HepG2 (cell line): ENCODE data around the gene YIF1B. TPM values are rescaled to one million over a fixed set of nuclear protein-coding genes. Genes with fewer than 3 reads are reported as not detected.

Source experiments
- ATF1 ChIP-seq: IDR thresholded peaks from 2 replicates; pipeline ENCODE4 v1.6.1; 2016; ENCODE audit warnings: mild to moderate bottlenecking, control low read depth
- BRD4 ChIP-seq: sonication (generic); formaldehyde crosslinking; IDR thresholded peaks from 2 replicates; pipeline ENCODE4 v1.4.0; 2020; ENCODE audit warnings: missing genetic modification reagents
- GLI4 ChIP-seq: sonication (generic); formaldehyde crosslinking; IDR thresholded peaks from 2 replicates; pipeline ENCODE4 v1.5.1; 2020; ENCODE audit warnings: missing genetic modification reagents, mild to moderate bottlenecking, moderate library complexity, borderline replicate concordance
- GTF3A ChIP-seq: sonication (generic); formaldehyde crosslinking; conservative IDR thresholded peaks from 2 replicates; pipeline ENCODE4 v1.4.0; 2020; ENCODE audit warnings: mild to moderate bottlenecking, missing genetic modification reagents
- HDAC1 ChIP-seq: sonication (generic); formaldehyde crosslinking; IDR thresholded peaks from 2 replicates; pipeline ENCODE4 v1.5.1; 2020; ENCODE audit warnings: mild to moderate bottlenecking, missing genetic modification reagents
- HDAC2 ChIP-seq: sonication (generic); formaldehyde crosslinking; IDR thresholded peaks from 2 replicates; pipeline ENCODE4 v1.4.0; 2020; ENCODE audit warnings: missing genetic modification reagents
- NFYB ChIP-seq: sonication (generic); formaldehyde crosslinking; IDR thresholded peaks from 2 replicates; pipeline ENCODE4 v1.4.0; 2020; ENCODE audit warnings: missing genetic modification reagents
- PTBP1 ChIP-seq: fragments of 200-400 bp; formaldehyde crosslinking; IDR thresholded peaks from 2 replicates; pipeline ENCODE4 v1.6.1; 2018; ENCODE audit warnings: low read length, low read depth; ENCODE audit not compliant: poor library complexity, severe bottlenecking
- RXRA ChIP-seq: sonication (generic); formaldehyde crosslinking; IDR thresholded peaks from 2 replicates; pipeline ENCODE4 v1.5.1; 2020; ENCODE audit warnings: missing genetic modification reagents
- SCMH1 ChIP-seq: sonication (generic); formaldehyde crosslinking; IDR thresholded peaks from 2 replicates; pipeline ENCODE4 v1.9.0; 2021; ENCODE audit warnings: missing genetic modification reagents, mild to moderate bottlenecking, borderline replicate concordance
- ZFP41 ChIP-seq: sonication (generic); formaldehyde crosslinking; IDR thresholded peaks from 2 replicates; pipeline ENCODE4 v1.4.0; 2020; ENCODE audit warnings: mild to moderate bottlenecking, missing genetic modification reagents, borderline replicate concordance
- ZKSCAN1 ChIP-seq: fragments of 150-350 bp; IDR thresholded peaks from 2 replicates; pipeline ENCODE4 v1.6.1; 2014; ENCODE audit warnings: low read length
- ZNF234 ChIP-seq: sonication (generic); formaldehyde crosslinking; conservative IDR thresholded peaks from 2 replicates; pipeline ENCODE4 v1.5.1; 2020; ENCODE audit warnings: mild to moderate bottlenecking, missing genetic modification reagents
- ZNF672 ChIP-seq: sonication (generic); formaldehyde crosslinking; IDR thresholded peaks from 2 replicates; pipeline ENCODE4 v1.8.1; 2022; ENCODE audit warnings: missing genetic modification reagents
- ZNF747 ChIP-seq: sonication (generic); formaldehyde crosslinking; IDR thresholded peaks from 2 replicates; pipeline ENCODE4 v1.8.1; 2023; ENCODE audit warnings: missing genetic modification reagents, mild to moderate bottlenecking, borderline replicate concordance
- ZNF776 ChIP-seq: sonication (generic); formaldehyde crosslinking; IDR thresholded peaks from 2 replicates; pipeline ENCODE4 v1.4.0; 2020; ENCODE audit warnings: mild to moderate bottlenecking, missing genetic modification reagents
- ZNF841 ChIP-seq: sonication (generic); formaldehyde crosslinking; IDR thresholded peaks from 2 replicates; pipeline ENCODE4 v1.8.1; 2023; ENCODE audit warnings: missing genetic modification reagents, borderline replicate concordance
- ZSCAN12 ChIP-seq: sonication (generic); formaldehyde crosslinking; IDR thresholded peaks from 2 replicates; pipeline ENCODE4 v1.9.0; 2021; ENCODE audit warnings: mild to moderate bottlenecking, missing genetic modification reagents
- polyA plus RNA-seq, 8 experiments: library from polyadenylated mRNA; depleted of rRNA in 3 of 8; stranded (reverse) in 7 of 8; unstranded in 1 of 8; fragments of >200 nt; fragmentation: Illumina TruSeq in 4 of 8; extraction: Trizol in 4 of 8; gene quantifications; 2 replicates each; pipeline versions ENCODE4 v1.2.1 to v1.2.3, GENCODE V29; 2011 to 2016; ENCODE audit warnings: low read depth in 4 of 8, missing spikeins in 1 of 8, mixed read lengths in 1 of 8; ENCODE audit not compliant: insufficient read depth in 1 of 8
- total RNA-seq, 5 experiments: library from RNA; depleted of rRNA; stranded (reverse); fragments of >200 nt; fragmentation: Illumina TruSeq; extraction: Trizol; gene quantifications; 2 replicates each; pipeline ENCODE4 v1.2.3, GENCODE V29; 2016; ENCODE audit warnings: low read depth in 1 of 5
- TF ChIP-seq, protein P1 (sequence below): sonication (generic); formaldehyde crosslinking; IDR thresholded peaks from 2 replicates; pipeline ENCODE4 v1.4.0; 2020; ENCODE audit warnings: missing genetic modification reagents, borderline replicate concordance
- TF ChIP-seq, protein P2 (sequence below): sonication (generic); formaldehyde crosslinking; IDR thresholded peaks from 2 replicates; pipeline ENCODE4 v1.5.0; 2020; ENCODE audit warnings: mild to moderate bottlenecking, missing genetic modification reagents
- TF ChIP-seq, protein P3 (sequence below): sonication (generic); formaldehyde crosslinking; IDR thresholded peaks from 2 replicates; pipeline ENCODE4 v1.4.0; 2020; ENCODE audit warnings: missing genetic modification reagents
- TF ChIP-seq, protein P4 (sequence below): sonication (generic); formaldehyde crosslinking; IDR thresholded peaks from 2 replicates; pipeline ENCODE4 v1.5.0; 2020; ENCODE audit warnings: mild to moderate bottlenecking, low read depth, missing genetic modification reagents, borderline replicate concordance
- TF ChIP-seq, protein P5 (sequence below): sonication (generic); formaldehyde crosslinking; IDR thresholded peaks from 2 replicates; pipeline ENCODE4 v1.8.0; 2022; ENCODE audit warnings: mild to moderate bottlenecking, missing genetic modification reagents, borderline replicate concordance

YIF1B gene
- total and polyA plus RNA-seq, 2 of the 13 experiments (the other 11 are each of a cell fraction or from before 2014, with no cell fraction given), result 41.4 to 85.2 TPM

DNA sequence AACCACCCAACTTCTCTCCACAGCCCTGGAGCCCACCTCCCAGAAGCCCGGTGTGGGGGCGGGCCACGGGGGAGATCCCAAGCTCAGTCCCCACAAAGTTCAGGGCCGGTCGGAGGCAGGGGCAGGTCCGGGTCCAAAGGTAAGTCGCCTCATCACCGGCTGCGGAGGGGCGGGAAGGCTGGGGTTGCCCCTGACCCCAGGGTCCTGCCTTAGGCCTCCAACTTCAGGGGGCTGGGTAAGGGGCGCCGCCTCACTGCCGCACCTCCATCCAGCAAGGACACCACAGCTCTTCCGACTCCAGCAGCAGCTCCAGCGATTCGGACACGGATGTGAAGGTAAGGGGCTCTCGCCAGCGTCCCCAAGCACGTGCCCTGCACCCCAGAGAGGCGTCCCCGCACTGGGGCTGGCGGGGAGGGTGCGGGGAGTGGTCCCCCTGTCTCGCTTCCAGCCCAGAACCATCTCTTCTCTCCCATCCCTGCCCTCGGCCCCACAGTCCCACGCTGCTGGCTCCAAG lies 11.3 kb downstream of the YIF1B start (continued):
- TF ChIP-seq GTF3A (CRISPR knock-in tag) (no peak), ZNF234 (CRISPR knock-in tag) (no peak), ZNF841 (CRISPR knock-in tag) (no peak), GLI4 (CRISPR knock-in tag) (no peak), HDAC1 (CRISPR knock-in tag) (peak; percentile 60; the same call in 1 of the 2 replicates), ZNF776 (CRISPR knock-in tag) (no peak), PTBP1 (no peak), ZSCAN12 (CRISPR knock-in tag) (no peak), NFYB (CRISPR knock-in tag) (no peak), ZFP41 (no peak), SCMH1 (CRISPR knock-in tag) (no peak), ZNF747 (CRISPR knock-in tag) (no peak), ZKSCAN1 (no peak), RXRA (0 out of 2 replicates have a peak, but pooled peaks have one; percentile 43), ZNF672 (CRISPR knock-in tag) (no peak), HDAC2 (no peak), ATF1 (CRISPR knock-in tag) (no peak), BRD4 (CRISPR knock-in tag) (no peak)
- TF ChIP-seq, protein P1, sequence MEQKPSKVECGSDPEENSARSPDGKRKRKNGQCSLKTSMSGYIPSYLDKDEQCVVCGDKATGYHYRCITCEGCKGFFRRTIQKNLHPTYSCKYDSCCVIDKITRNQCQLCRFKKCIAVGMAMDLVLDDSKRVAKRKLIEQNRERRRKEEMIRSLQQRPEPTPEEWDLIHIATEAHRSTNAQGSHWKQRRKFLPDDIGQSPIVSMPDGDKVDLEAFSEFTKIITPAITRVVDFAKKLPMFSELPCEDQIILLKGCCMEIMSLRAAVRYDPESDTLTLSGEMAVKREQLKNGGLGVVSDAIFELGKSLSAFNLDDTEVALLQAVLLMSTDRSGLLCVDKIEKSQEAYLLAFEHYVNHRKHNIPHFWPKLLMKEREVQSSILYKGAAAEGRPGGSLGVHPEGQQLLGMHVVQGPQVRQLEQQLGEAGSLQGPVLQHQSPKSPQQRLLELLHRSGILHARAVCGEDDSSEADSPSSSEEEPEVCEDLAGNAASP (CRISPR knock-in tag), result no peak
- TF ChIP-seq, protein P2, sequence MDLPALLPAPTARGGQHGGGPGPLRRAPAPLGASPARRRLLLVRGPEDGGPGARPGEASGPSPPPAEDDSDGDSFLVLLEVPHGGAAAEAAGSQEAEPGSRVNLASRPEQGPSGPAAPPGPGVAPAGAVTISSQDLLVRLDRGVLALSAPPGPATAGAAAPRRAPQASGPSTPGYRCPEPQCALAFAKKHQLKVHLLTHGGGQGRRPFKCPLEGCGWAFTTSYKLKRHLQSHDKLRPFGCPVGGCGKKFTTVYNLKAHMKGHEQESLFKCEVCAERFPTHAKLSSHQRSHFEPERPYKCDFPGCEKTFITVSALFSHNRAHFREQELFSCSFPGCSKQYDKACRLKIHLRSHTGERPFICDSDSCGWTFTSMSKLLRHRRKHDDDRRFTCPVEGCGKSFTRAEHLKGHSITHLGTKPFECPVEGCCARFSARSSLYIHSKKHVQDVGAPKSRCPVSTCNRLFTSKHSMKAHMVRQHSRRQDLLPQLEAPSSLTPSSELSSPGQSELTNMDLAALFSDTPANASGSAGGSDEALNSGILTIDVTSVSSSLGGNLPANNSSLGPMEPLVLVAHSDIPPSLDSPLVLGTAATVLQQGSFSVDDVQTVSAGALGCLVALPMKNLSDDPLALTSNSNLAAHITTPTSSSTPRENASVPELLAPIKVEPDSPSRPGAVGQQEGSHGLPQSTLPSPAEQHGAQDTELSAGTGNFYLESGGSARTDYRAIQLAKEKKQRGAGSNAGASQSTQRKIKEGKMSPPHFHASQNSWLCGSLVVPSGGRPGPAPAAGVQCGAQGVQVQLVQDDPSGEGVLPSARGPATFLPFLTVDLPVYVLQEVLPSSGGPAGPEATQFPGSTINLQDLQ (CRISPR knock-in tag), result no peak
- TF ChIP-seq, protein P3, sequence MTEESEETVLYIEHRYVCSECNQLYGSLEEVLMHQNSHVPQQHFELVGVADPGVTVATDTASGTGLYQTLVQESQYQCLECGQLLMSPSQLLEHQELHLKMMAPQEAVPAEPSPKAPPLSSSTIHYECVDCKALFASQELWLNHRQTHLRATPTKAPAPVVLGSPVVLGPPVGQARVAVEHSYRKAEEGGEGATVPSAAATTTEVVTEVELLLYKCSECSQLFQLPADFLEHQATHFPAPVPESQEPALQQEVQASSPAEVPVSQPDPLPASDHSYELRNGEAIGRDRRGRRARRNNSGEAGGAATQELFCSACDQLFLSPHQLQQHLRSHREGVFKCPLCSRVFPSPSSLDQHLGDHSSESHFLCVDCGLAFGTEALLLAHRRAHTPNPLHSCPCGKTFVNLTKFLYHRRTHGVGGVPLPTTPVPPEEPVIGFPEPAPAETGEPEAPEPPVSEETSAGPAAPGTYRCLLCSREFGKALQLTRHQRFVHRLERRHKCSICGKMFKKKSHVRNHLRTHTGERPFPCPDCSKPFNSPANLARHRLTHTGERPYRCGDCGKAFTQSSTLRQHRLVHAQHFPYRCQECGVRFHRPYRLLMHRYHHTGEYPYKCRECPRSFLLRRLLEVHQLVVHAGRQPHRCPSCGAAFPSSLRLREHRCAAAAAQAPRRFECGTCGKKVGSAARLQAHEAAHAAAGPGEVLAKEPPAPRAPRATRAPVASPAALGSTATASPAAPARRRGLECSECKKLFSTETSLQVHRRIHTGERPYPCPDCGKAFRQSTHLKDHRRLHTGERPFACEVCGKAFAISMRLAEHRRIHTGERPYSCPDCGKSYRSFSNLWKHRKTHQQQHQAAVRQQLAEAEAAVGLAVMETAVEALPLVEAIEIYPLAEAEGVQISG (CRISPR knock-in tag), result no peak
- TF ChIP-seq, protein P4, sequence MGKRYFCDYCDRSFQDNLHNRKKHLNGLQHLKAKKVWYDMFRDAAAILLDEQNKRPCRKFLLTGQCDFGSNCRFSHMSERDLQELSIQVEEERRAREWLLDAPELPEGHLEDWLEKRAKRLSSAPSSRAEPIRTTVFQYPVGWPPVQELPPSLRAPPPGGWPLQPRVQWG (CRISPR knock-in tag), result no peak
- TF ChIP-seq, protein P5, sequence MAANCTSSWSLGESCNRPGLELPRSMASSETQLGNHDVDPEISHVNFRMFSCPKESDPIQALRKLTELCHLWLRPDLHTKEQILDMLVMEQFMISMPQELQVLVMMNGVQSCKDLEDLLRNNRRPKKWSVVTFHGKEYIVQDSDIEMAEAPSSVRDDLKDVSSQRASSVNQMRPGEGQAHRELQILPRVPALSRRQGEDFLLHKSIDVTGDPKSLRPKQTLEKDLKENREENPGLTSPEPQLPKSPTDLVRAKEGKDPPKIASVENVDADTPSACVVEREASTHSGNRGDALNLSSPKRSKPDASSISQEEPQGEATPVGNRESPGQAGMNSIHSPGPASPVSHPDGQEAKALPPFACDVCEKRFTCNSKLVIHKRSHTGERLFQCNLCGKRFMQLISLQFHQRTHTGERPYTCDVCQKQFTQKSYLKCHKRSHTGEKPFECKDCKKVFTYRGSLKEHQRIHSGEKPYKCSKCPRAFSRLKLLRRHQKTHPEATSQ (CRISPR knock-in tag), result no peak
